ACHN (cell line): ENCODE data around the gene ZFP14.
"Not testable (repeated sequence)": the region's sequence is repeated elsewhere in the genome, so short reads cannot be mapped to it uniquely, and the experiment has no call there.

Experiments used
- DNase-seq: peaks from one replicate; pipeline ENCODE4 v3.0.0-alpha.2; 2015
- in situ Hi-C: cut with HindIII; loops from 2 replicates; pipeline ENCODE4 v1.10.0; 2017; ENCODE audit warnings: low sequenced_read_pairs, low pct_ligation_motif_present, low pct_unique_long_range_greater_than_20kb

ZFP14 gene

GRCh38 chr19:36340786-36341372 lies 38.1 kb downstream of the ZFP14 start:
- in situ Hi-C loops, result no loop called here
- no peak for DNase-seq

DNA sequence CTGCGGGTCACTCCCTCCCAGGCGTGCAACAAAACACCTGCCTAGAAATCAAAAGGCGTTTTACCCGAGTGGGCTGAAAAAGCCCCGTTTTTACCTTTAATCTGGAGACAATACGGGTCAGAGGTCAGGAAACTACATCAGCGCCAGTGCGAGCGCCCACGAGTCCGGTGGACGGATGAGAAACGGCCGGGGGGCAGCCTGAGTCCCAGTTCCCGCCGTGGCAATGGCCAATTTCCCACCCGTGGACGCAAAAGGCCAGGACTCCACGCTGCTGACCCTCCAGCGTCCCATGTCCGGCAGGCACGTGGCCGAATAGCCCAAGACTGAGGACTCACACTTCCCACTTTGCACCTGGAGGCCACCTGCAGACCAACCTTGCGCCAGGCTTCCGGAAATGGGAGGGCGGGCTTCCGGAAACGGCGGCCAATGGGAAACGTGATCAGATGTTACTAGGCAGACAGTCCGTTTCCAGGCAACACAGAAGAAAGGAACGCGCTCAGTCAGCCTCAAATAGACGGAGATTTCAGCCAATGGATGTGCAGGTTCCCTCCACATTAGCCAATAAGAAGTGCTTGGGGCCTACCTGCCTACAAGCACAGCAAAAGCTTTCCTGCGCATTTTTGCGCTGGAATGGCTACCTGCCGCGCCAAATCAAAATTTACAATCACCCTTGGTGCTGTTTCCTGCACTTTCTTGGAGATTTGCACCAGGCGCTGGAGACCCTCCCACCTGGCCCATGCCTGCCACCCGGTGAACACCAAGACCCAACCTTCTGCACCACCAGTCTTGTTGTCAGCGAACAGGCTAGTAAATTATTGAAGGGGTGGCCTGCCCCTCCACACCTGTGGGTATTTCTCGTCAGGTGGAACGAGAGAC lies 47.4 kb downstream of the ZFP14 start:
- no peak for DNase-seq
- in situ Hi-C loops, result no loop called here

- in situ Hi-C loops, result no loop called here
These were observed 48.8 kb downstream of the ZFP14 start for GRCh38 chr19:36330216-36330615.

DNA sequence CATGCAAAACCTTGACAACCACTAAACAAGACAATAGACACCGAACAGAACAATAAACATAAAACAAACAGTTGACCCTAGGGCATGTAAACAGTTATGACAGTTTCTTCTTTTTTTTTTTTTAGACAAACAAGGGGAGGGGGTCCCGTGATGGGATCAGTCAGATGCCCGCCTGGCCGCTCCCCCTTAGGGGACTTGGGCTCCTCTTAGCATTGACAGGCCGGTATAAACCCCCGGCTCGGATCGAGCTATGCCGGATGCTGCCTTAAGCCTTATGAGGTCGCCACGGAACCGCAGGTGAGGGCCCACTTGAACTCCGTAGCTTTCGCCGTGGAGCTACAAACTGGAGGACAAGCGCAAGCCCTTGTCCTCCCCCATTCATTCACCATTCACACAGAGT lies 49.5 kb downstream of the ZFP14 start:
- DNase-seq, in situ Hi-C loops: not testable (repeated sequence)

More at GRCh38 chr19:36330216-36330615, 48.8 kb downstream of the ZFP14 start:
- DNase-seq, result no peak

GRCh38 chr19:36326649-36327048 lies 52.4 kb downstream of the ZFP14 start:
- in situ Hi-C loops, result not testable (repeated sequence)

DNA sequence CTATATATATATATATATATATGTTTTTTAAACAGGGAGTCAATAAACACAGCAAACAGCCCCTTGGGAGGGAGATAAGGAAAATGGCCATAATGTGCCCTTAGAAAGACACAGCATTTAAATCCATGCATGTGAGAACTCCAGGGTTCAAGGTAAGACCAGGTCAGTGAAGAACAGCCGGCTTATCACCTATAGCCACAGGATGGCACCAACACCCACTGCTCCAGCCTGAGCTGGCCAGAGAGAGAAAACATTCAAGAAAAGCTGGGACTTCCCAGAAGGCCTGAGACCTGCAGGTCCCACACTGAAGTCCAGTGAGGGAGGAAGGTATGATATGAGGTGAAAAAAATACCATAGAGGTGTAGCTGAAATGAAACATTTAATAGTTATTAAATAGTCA lies 63.8 kb downstream of the ZFP14 start:
- DNase-seq, in situ Hi-C loops: not testable (repeated sequence)

More at GRCh38 chr19:36326649-36327048, 52.4 kb downstream of the ZFP14 start:
- not testable (repeated sequence) for DNase-seq

- in situ Hi-C loops, result not testable (repeated sequence)
These were observed 64.9 kb downstream of the ZFP14 start for GRCh38 chr19:36314053-36314452.

DNA sequence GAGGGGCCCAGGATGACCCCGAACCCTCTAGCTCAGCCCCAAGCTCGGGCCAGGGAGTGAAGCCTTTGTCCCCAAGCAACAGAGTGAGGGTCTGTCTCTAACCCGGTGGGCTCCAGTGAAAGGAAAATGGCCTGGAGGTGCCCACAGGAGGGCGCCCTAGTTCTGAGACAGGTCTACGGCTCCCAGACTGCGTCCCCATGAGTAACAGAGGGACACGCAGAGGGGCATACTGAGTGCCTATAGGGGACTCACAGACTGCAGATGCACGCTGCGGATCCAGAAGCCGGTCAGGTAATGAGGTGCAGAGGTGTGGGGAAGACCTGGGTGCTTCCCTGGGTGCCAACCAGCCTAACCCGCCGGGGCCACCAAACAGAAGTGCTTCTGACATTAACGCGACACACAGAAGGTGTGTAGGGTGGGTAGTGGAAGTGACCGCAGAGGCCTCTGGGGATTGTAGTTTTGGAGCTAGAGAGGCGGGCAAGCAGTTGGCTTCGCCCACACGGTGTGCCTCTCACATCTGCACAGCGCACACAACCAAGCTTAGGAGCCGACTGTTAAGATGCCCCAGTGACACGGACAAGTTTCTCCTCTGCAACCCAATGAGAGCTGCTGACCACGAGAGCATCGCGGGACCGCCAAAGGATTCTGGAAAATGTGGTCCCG lies 67.8 kb downstream of the ZFP14 start:
- DNase-seq, in situ Hi-C loops: not testable (repeated sequence)

More at GRCh38 chr19:36314053-36314452, 64.9 kb downstream of the ZFP14 start:
- DNase-seq, result not testable (repeated sequence)

GRCh38 chr19:36310416-36310990 lies 68.5 kb downstream of the ZFP14 start:
- in situ Hi-C loops, DNase-seq: not testable (repeated sequence)

GRCh38 chr19:36309759-36310158 lies 69.2 kb downstream of the ZFP14 start:
- DNase-seq, in situ Hi-C loops: not testable (repeated sequence)

DNA sequence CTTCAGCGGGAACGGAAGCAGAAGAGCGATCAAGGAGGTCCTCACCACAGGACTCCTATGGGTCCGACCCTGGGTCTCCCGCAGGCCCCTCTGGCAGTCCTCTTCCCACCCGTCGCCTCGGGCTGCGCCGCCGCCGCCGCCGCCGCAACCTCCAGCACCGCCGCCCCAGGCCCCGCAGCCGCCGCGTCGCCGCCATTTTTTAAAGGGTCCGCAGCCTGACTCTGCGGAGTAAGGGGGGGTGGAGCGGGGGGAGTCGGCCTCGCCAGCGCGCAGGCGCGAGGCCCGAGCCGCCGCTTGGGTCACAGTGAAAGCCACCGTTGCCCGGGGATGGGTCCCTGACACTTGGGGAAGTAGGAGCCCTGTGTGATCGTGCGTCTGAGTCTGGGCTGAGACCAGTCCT lies 69.7 kb downstream of the ZFP14 start:
- in situ Hi-C loops, DNase-seq: not testable (repeated sequence)

- in situ Hi-C loops, DNase-seq: not testable (repeated sequence)
These were observed 86.7 kb downstream of the ZFP14 start for GRCh38 chr19:36292317-36292716.
